GM23338 (cell line): ENCODE data around the gene MTHFD1. TPM values are rescaled to one million over a fixed set of nuclear protein-coding genes. Genes with fewer than 3 reads are reported as not detected.

Source experiments
- ATAC-seq: fragments of 200-7000 bp; cut with Tn5 transposase; 3 replicates; pipeline ENCODE4 v1.9.1; 2020
- DNase-seq: peaks from one replicate; pipeline ENCODE4 v3.0.0-alpha.2; 2015; ENCODE audit warnings: low spot score
- H2AFZ ChIP-seq: fragments of 200-600 bp; sonication (generic); 2 replicates; pipeline ENCODE4 v1.8.0; 2016; ENCODE audit warnings: antibody characterized with exemption, mild to moderate bottlenecking, moderate library complexity
- H3F3A ChIP-seq: fragments of 200-600 bp; sonication (generic); replicated peaks from 2 replicates; pipeline ENCODE4 v1.8.0; 2017; ENCODE audit warnings: antibody characterized with exemption, mixed run types, low read depth
- H3K27ac ChIP-seq: fragments of 200-600 bp; sonication (generic); 2 replicates; pipeline ENCODE4 v1.6.1; 2016; ENCODE audit warnings: low read depth
- H3K27me3 ChIP-seq: fragments of 200-600 bp; sonication (generic); 2 replicates; pipeline ENCODE4 v1.8.0; 2016; ENCODE audit warnings: mild to moderate bottlenecking, mixed run types, moderate library complexity; ENCODE audit not compliant: insufficient read depth
- H3K36me3 ChIP-seq: fragments of 200-600 bp; sonication (generic); 2 replicates; pipeline ENCODE4 v1.8.0; 2016; ENCODE audit warnings: mild to moderate bottlenecking; ENCODE audit not compliant: insufficient read depth
- H3K4me1 ChIP-seq: fragments of 200-600 bp; sonication (generic); 2 replicates; pipeline ENCODE4 v1.8.0; 2016; ENCODE audit warnings: mild to moderate bottlenecking, moderate library complexity; ENCODE audit not compliant: insufficient read depth
- H3K4me2 ChIP-seq: fragments of 200-600 bp; sonication (generic); 2 replicates; pipeline ENCODE4 v1.7.1; 2017; ENCODE audit warnings: mixed run types
- H3K4me3 ChIP-seq: fragments of 200-600 bp; sonication (generic); 2 replicates; pipeline ENCODE4 v1.6.1; 2016; ENCODE audit warnings: mixed run types
- H3K79me2 ChIP-seq: fragments of 200-600 bp; sonication (generic); replicated peaks from 2 replicates; pipeline ENCODE4 v1.8.0; 2017; ENCODE audit warnings: mild to moderate bottlenecking; ENCODE audit not compliant: insufficient read depth
- H3K9me2 ChIP-seq: fragments of 200-600 bp; sonication (generic); 2 replicates; pipeline ENCODE4 v1.8.0; 2017; ENCODE audit not compliant: insufficient read depth
- H4K20me1 ChIP-seq: fragments of 200-600 bp; sonication (generic); replicated peaks from 2 replicates; pipeline ENCODE4 v1.8.0; 2017; ENCODE audit warnings: mild to moderate bottlenecking; ENCODE audit not compliant: insufficient read depth
- H3K27ac Mint-ChIP-seq: 2 replicates; pipeline ENCODE4 v1.8.0; 2020; ENCODE audit warnings: inconsistent platforms, mild to moderate bottlenecking, moderate library complexity, mixed read lengths
- H3K27me3 Mint-ChIP-seq: 3 replicates; pipeline ENCODE4 v1.8.0; 2022; ENCODE audit warnings: low read depth, mild to moderate bottlenecking, moderate library complexity, mixed read lengths, inconsistent platforms; ENCODE audit not compliant: insufficient read depth, poor library complexity
- H3K36me3 Mint-ChIP-seq: 3 replicates; pipeline ENCODE4 v1.8.0; 2021; ENCODE audit warnings: low read depth, mild to moderate bottlenecking, inconsistent platforms, moderate library complexity, mixed read lengths
- H3K4me1 Mint-ChIP-seq: 3 replicates; pipeline ENCODE4 v1.8.0; 2020; ENCODE audit warnings: mild to moderate bottlenecking, inconsistent platforms, mixed read lengths
- H3K4me3 Mint-ChIP-seq: 3 replicates; pipeline ENCODE4 v1.8.0; 2021; ENCODE audit warnings: moderate library complexity, mild to moderate bottlenecking, inconsistent platforms, mixed read lengths
- H3K9me3 Mint-ChIP-seq: 3 replicates; pipeline ENCODE4 v1.8.0; 2020; ENCODE audit warnings: moderate library complexity, mild to moderate bottlenecking, inconsistent platforms, mixed read lengths
- CREB1 ChIP-seq: fragments of 250-450 bp; sonication (Bioruptor Pico); IDR thresholded peaks from 2 replicates; pipeline ENCODE4 v1.5.0; 2020; ENCODE audit warnings: low read depth, mild to moderate bottlenecking, moderate library complexity
- ETS1 ChIP-seq: IDR thresholded peaks from 2 replicates; pipeline ENCODE4 v1.6.1; 2016; ENCODE audit warnings: antibody characterized with exemption
- EZH2 ChIP-seq: fragments of 200-600 bp; sonication (generic); IDR thresholded peaks from one replicate; pipeline ENCODE4 v1.8.0; 2017; ENCODE audit warnings: antibody characterized with exemption, mild to moderate bottlenecking, low read depth; ENCODE audit not compliant: unreplicated experiment
- EZH2phosphoT487 ChIP-seq: fragments of 200-600 bp; sonication (generic); IDR thresholded peaks from one replicate; pipeline ENCODE4 v1.8.1; 2018; ENCODE audit warnings: antibody characterized with exemption; ENCODE audit not compliant: unreplicated experiment
- JUNB ChIP-seq: IDR thresholded peaks from one replicate; pipeline ENCODE4 v1.6.1; 2016; ENCODE audit warnings: antibody characterized with exemption; ENCODE audit not compliant: unreplicated experiment
- NANOG ChIP-seq: IDR thresholded peaks from 2 replicates; pipeline ENCODE4 v1.6.1; 2016; ENCODE audit warnings: antibody characterized with exemption, borderline replicate concordance
- POLR2AphosphoS5 ChIP-seq: IDR thresholded peaks from 2 replicates; pipeline ENCODE4 v1.6.1; 2016; ENCODE audit warnings: antibody characterized with exemption, low read depth
- ZNF114 ChIP-seq: fragments of 250-450 bp; sonication (Bioruptor Pico); IDR thresholded peaks from 2 replicates; pipeline ENCODE4 v1.5.0; 2020; ENCODE audit warnings: mild to moderate bottlenecking, moderate library complexity
- ZNF331 ChIP-seq: fragments of 250-450 bp; sonication (Bioruptor Pico); IDR thresholded peaks from 2 replicates; pipeline ENCODE4 v1.5.0; 2020; ENCODE audit warnings: low read depth, mild to moderate bottlenecking, moderate library complexity
- polyA plus RNA-seq: library from polyadenylated mRNA; unstranded; fragments of >200 nt; fragmentation: Nextera tagmentation; extraction: Ambion mirVana; gene quantifications from 2 replicates; pipeline ENCODE4 v1.2.1, GENCODE V29; 2016
- total RNA-seq: library from RNA; depleted of rRNA; stranded (reverse); fragments of >200 nt; shearing (Covaris generic); gene quantifications from 2 replicates; pipeline ENCODE4 v1.2.3, GENCODE V29; 2014
- TF ChIP-seq, protein P1 (sequence below): IDR thresholded peaks from one replicate; pipeline ENCODE4 v1.6.1; 2018; ENCODE audit warnings: antibody characterized with exemption; ENCODE audit not compliant: unreplicated experiment

The MTHFD1 gene
- total and polyA plus RNA-seq, 2 experiments from 2014 or later: 219 to 237 TPM

DNA sequence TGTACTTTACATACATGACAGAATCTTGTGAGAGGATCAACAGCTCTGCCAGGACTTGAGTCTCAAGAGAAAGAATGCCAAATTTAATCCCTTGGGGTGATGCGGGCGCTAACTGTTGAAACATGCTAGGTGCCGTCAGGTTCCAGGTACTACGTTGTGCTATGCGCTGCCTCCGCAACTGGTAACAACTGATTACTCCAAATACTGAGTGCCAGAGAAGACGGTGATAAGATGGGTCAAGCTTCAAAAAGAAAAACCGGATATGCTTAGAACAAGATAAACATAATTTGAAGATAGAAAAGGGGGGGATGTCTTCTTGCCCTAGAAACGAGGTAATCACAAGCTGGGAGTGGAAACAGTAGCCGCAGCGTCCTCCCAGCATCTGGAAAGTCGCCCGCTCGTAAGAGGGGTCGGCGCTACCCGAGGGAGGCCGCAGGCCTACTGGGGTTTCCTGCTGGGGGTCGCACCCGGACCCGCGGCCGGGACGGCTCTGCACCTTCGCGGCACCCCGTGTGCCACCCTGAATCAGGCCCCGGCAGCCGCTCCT is 114.8 kb downstream of the MTHFD1 start (continued):
- TF ChIP-seq, protein P1, sequence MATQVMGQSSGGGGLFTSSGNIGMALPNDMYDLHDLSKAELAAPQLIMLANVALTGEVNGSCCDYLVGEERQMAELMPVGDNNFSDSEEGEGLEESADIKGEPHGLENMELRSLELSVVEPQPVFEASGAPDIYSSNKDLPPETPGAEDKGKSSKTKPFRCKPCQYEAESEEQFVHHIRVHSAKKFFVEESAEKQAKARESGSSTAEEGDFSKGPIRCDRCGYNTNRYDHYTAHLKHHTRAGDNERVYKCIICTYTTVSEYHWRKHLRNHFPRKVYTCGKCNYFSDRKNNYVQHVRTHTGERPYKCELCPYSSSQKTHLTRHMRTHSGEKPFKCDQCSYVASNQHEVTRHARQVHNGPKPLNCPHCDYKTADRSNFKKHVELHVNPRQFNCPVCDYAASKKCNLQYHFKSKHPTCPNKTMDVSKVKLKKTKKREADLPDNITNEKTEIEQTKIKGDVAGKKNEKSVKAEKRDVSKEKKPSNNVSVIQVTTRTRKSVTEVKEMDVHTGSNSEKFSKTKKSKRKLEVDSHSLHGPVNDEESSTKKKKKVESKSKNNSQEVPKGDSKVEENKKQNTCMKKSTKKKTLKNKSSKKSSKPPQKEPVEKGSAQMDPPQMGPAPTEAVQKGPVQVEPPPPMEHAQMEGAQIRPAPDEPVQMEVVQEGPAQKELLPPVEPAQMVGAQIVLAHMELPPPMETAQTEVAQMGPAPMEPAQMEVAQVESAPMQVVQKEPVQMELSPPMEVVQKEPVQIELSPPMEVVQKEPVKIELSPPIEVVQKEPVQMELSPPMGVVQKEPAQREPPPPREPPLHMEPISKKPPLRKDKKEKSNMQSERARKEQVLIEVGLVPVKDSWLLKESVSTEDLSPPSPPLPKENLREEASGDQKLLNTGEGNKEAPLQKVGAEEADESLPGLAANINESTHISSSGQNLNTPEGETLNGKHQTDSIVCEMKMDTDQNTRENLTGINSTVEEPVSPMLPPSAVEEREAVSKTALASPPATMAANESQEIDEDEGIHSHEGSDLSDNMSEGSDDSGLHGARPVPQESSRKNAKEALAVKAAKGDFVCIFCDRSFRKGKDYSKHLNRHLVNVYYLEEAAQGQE: no peak
- no peak for TF ChIP-seq ZNF331 (CRISPR knock-in tag)
- no peak for TF ChIP-seq ZNF114 (CRISPR knock-in tag)
- no peak for TF ChIP-seq EZH2
- TF ChIP-seq JUNB: no peak

DNA sequence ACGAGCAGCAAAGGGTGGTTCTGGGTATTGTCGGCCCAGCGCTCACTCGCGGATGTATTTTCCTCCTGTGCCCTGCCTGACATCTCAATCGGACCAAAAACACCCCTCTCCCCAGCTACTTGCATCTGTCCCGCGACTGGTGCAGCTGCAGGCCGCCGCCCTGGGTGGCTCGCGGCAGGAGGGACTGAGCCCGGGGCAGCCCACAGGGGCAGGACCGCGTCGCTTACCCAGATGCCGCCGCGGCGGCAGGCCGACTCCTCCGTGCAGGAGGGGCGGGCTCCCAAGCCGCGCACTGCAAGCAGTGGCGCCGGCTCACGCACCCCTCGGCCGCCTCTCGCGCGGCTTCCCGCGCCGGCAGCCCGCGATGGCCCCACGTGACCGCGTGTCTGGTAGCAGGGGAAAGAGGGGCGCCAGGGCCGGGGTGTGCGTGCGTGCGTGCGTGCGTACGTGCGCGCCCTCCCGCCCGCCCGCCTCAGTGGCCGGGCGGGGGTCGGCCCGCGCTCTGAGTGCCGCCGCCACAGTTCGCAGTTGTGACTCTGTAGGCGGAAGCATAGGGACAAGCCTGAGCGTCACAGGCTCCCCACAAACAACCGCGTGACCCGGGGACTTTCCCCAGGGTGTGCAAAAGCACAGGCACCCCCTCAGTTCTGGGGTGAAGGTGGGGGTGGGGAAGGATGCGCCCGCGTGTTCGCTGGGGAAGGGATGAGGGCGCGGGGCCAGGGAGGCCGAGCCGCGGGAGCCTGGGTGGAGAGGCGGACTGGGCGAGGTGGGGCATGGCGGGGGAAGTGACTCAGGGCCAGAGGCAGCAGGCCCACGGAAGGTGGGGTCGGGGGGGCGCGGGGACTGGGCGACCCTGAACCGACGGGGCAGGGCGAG is 115.5 kb downstream of the MTHFD1 start, which contains the start of gene ZBTB25:
Gene ZBTB25 (minus strand): TSS at position 405 of the 876 bp plus-strand sequence. CDS start 13,305 bp downstream, outside the sequence.
- H3K4me1 ChIP-seq: peaks cover 40% of the 10 kb centered on the region

GRCh38 chr14:64504310-64504896 is 116.2 kb downstream of the MTHFD1 start, which contains the start of gene ZBTB1:
TSS of gene ZBTB1 (plus strand) at chr14:64504770. CDS start at chr14:64521505, 16,735 bp downstream.
- Histone ChIP-seq H3K4me1 (peaks cover 48% of the 10 kb centered on the region), H3K9me2 (no peaks in the 10 kb centered on the region), H4K20me1 (peaks cover 7% of the 10 kb centered on the region; the same call in 1 of the 2 replicates), H3K27ac (peak within 1 kb of the TSS; percentile 100), H3F3A (peaks cover 10% of the 10 kb centered on the region; the same call in 1 of the 2 replicates), H3K4me2 (peak within 1 kb of the TSS; percentile 86), H3K4me3 (peak within 1 kb of the TSS; percentile 76), H2AFZ (no peak within 1 kb of the TSS; the same call in 1 of the 2 replicates), H3K79me2 (peaks cover 77% of the 10 kb centered on the region), H3K27me3 (no peaks in the 10 kb centered on the region), H3K36me3 (no peaks in the 10 kb centered on the region)
- H3K4me1 Mint-ChIP-seq: peaks cover 51% of the 10 kb centered on the region
- ATAC-seq (peak; percentile 66), DNase-seq (peak; percentile 81)
- H3K36me3 Mint-ChIP-seq: peaks cover 9% of the 10 kb centered on the region; the same call in 2 of the 3 replicates
- no peak for TF ChIP-seq ETS1
- TF ChIP-seq CREB1: peak; percentile 63
- TF ChIP-seq POLR2AphosphoS5: peak; percentile 66
- TF ChIP-seq NANOG: no peak
- no peak for TF ChIP-seq EZH2phosphoT487
- no peak for TF ChIP-seq ZNF114 (CRISPR knock-in tag)
- no peak for TF ChIP-seq ZNF331 (CRISPR knock-in tag)
- peaks cover 11% of the 10 kb centered on the region for H3K27me3 Mint-ChIP-seq
- H3K4me3 Mint-ChIP-seq: peak within 1 kb of the TSS; percentile 94
- no peaks in the 10 kb centered on the region for H3K9me3 Mint-ChIP-seq
- H3K27ac Mint-ChIP-seq: peak within 1 kb of the TSS; percentile 100

More for the DNA sequence above, 115.5 kb downstream of the MTHFD1 start, which contains the start of gene ZBTB25:
- peak; percentile 95 for DNase-seq
- H3K4me3 Mint-ChIP-seq: peak within 1 kb of the TSS; percentile 94
- Histone ChIP-seq H2AFZ (peak within 1 kb of the TSS; percentile 97), H3K4me2 (peak within 1 kb of the TSS; percentile 86), H3F3A (peaks cover 8% of the 10 kb centered on the region; the same call in 1 of the 2 replicates), H3K27me3 (no peaks in the 10 kb centered on the region), H4K20me1 (0 out of 2 replicates have a peak, but pooled peaks cover 7% of the 10 kb centered on the region), H3K9me2 (no peaks in the 10 kb centered on the region), H3K79me2 (peaks cover 77% of the 10 kb centered on the region), H3K27ac (peak within 1 kb of the TSS; percentile 100), H3K4me3 (peak within 1 kb of the TSS; percentile 76), H3K36me3 (no peaks in the 10 kb centered on the region)
- no peaks in the 10 kb centered on the region for H3K9me3 Mint-ChIP-seq
- H3K27ac Mint-ChIP-seq: peak within 1 kb of the TSS; percentile 100
- peak; percentile 74 for TF ChIP-seq POLR2AphosphoS5
- TF ChIP-seq CREB1: no peak
- H3K27me3 Mint-ChIP-seq: peaks cover 11% of the 10 kb centered on the region
- peak; percentile 69 for ATAC-seq
- H3K36me3 Mint-ChIP-seq: peaks cover 14% of the 10 kb centered on the region
- peaks cover 44% of the 10 kb centered on the region for H3K4me1 Mint-ChIP-seq
